DMS 273 (cell line): ENCODE measurements around the gene CENPP.

Source experiments
- DNase-seq: peaks from one replicate; lab custom pipeline; 2025; ENCODE audit not compliant: unreplicated experiment; lab: John Stamatoyannopoulos, UW

CENPP gene

DNA sequence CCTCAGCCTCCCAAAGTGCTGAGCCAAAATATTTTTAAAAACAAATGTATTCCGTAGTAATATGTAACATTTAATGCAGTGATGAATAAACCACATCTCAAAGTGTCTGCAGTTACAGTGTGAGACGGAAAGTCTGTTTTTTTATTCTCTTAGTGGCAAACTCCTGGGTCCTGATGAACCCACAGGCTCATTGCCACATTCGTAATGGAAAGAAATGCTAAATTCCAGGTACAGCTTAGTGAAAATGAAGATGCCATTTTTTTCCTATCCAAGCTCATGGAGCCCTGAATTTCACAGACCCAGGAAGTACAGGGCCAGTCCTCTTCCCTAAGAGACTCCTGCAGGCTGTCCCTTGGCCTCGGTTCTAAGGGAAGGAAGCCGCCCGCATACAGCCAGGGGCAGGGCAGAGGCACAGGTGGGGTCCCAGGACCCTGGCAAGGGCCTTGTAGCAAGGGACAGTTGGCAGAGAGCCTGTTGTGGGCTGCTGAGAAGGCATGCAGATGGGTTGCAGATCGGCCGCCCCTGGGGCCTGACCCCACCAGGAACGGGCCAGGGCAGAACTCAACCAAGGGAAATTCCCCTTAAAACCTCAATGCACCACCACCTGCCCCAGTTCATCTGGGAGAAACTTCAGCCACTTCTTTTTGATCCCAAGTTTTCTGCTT, 308.0 kb downstream of the CENPP start:
- DNase-seq: no peak

DNA sequence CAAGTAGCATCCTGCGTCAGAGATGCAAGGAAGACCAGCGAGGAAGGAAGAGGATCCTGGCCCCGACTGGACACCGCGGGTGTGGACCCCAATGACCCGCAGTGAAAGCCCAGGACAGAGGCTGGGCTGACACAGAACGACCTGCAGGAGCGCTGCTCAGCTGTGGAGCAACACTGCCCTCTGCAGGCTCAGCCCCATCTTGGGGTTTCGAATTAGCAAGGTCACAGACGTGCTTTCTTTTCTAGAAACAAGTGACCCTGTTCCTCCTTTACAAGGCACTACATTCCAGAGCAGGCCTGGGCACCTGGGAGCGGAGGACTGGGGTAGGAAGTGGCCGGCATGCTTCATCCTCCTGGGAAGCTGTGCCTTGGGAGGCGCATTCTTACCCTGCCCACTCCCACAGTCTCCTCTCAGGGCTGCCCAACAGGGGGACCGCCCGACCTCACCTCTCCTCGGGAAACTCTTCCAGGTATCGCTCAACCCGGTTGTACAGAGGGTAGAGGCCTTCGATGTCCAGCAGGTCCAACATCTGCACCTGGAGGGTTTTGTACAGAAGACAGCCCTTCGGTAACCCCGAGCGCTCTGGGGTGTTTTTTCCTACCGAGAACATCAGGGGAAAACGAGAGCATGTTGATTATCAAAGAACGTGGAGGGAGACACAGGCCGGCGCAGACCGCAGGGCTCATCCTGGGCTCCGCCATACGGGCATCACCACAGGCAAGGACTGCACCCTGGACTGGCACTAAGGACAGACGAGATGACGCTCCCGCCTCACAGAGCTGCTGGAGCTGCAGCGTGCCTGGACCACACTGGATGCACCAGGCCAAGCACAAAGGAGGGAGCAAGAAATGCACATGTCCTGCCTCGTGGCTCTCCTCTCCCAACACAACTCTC, 309.2 kb downstream of the CENPP start:
- DNase-seq: peak; percentile 76

DNA sequence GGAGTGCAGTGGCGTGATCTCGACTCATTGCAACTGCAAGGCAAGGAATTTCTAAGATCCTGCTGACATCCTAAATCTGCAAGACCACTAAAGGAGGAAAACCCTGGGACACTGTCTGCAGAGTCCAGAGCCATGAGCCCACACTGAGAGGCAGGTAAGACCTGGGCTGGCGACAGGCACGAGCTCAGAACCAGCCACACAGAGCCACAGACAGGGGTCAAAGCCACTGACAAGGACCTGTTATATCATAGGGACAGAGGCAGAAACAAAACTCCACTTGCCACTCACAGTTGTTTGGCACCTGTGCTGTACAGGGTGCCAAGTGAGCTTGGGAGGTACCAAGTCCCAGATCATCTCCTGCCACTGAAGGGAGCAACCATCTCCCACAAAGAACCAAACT, 310.0 kb downstream of the CENPP start:
- DNase-seq: no peak

DNA sequence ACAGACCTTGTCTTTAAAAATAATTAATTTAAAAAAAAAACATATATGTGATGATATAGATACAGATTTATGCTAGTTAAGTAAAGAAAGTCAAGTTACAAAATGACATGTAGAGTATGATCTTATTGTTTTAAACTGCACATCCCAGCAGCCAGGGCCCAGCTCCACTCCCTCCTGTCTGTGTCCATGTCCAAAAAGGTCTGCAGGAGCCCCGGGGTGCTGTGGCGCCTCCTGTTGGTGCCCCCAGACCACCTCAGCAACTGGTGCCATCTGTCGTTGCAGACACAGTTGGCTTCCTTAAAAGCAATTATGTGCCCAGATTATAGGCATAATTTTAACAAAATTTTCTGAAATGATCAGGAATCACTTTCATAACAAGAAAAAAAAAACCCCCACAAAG, 310.9 kb downstream of the CENPP start:
- DNase-seq: no peak

DNA sequence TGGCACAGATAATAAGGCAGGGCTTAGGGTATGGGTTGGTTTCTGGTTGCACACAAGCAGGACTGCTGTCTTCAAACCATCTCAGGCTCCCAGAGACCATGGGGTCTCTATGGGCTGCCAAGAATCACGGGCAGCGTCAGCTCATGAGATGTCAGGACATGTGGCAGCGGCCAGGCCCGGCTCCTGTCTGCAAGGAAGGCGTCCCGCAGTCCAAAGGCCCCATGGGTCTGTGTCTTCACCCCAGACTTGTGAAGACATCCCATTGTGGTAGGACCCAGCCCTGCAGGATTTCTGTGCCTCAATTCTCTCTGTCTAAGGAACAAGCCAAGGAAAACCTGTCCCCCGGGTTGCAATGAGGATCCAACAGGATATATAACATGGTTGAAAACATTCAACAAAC, 311.6 kb downstream of the CENPP start:
- no peak for DNase-seq

DNA sequence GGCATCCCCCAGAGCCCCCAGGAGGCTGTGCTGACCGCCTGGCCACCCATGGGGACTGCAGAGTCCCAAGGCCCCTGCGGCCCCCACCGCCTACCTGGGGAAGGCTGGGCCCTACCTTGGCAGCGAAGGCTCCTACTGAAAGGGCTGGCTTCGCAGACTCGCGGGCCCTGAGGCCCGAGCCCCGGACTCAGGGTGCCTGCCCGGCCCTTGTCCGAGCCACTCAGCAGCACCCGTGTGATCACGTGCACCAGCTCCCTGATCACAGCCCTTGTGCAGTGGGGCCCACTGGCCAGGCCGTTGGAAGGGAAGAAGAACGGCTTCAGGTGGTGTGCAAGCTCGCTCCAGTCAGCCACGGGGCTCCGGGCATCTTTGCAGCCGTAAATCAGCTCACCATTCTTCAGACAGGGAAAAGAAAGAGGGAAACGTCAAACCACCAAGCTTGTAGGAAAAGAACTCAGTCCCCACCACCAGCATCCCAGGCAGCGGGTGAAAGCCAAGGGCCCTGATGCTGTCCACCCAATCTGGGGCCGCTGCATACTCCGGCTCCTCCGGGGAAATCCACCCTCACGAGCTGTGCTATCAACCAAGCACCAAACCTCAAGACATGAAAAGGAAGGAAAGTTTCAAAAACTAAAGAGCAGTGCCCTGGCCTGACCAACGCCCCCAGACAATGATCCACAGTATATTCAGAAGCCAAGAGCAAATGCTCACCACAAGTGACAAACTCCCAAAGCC, 312.3 kb downstream of the CENPP start:
- no peak for DNase-seq

DNA sequence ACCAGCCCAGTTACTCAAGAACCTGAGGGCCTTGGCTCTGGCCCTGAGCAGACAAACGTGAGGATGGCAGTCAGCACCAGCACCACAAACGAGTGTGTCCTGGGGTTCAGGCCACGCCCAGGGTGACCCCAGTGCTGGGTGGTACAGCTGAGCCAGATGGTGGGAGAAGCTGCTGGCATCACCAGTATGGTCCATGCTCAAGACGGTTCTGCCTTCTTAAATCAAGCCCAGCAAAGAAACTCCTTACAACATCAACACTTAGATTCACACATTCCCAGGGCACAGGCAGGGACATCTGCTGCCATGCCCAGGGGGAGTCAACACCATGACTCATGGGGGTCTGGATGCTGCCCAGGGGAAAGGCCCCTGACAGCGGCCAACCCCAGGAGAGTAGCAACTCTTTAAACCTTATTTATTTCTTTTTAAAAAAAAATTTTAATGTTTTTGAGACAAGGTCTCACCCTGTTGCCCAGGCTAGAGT, 312.9 kb downstream of the CENPP start:
- DNase-seq: no peak

DNA sequence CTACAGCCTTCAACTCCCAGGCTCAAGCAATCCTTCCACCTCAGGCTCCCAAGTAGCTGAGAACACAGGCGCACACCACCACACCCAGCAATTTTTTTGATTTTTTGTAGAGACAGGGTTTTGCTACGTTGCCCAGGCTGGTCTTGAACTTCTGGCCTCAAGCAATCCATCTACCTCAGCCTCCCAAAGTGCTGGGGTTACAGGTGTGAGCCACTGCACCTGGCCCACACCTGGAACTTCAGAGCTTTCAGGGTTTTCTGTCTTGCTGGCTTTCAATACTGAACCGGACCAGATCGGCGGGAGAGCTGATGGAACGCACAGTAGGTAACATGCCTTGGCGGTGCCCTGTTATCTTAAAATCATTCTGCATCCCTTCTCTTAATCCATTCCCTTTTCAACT, 313.4 kb downstream of the CENPP start:
- no peak for DNase-seq

DNA sequence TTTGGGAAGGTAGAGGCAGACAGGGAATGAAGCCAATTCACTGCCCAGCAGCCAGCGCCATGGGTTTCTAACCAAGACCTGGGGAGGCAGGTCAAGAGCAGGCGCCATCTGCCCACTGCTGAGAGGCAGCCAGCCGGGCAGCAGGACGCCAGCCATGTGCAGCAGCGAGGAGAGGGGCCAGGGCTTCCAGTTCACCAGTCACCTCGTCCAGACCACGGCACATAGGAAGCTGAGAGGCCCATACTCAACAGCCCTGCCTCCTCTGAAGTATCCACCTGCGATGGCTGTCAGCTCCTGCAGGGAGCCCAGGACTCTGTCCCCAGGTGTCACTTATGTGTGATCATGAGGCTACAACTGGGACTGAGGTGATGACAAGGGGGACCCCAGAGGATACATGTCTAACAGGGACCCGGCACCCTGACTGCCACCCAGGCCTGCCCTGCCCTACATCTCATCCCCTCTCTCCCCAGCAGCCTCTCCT, 314.1 kb downstream of the CENPP start:
- DNase-seq: peak; percentile 16

DNA sequence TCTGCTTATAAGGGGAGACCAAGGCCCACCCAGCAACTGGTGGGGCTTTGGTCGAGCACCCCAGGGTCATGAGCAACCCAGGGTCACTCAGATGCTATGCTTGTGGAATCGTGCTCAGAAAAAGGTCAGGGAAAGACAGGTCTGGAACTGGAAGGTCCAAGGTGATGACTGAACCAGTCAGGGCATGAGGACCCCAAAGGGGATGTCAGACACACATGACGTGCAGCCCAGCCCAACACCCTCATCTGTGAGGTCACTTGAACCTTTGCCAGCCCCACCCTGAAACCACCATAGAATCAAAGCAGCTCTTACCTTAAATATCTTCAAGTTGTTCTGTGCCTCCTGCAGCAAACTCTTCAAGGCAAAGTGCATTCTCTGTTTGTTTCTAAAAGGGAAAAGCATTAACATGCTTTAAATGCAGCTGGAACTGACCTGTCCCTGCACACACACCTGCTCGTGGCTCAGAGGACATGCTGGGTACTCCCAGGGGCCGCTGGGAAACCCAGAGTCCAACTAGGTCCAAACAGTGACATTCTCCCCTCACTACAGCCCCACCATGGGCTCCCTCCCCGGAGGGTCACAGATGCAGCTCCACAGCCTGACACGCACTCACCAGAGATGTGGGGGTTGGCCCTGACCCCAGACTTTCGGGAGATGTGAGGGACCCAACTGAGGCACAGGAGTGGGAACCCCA, 314.8 kb downstream of the CENPP start:
- DNase-seq: no peak

DNA sequence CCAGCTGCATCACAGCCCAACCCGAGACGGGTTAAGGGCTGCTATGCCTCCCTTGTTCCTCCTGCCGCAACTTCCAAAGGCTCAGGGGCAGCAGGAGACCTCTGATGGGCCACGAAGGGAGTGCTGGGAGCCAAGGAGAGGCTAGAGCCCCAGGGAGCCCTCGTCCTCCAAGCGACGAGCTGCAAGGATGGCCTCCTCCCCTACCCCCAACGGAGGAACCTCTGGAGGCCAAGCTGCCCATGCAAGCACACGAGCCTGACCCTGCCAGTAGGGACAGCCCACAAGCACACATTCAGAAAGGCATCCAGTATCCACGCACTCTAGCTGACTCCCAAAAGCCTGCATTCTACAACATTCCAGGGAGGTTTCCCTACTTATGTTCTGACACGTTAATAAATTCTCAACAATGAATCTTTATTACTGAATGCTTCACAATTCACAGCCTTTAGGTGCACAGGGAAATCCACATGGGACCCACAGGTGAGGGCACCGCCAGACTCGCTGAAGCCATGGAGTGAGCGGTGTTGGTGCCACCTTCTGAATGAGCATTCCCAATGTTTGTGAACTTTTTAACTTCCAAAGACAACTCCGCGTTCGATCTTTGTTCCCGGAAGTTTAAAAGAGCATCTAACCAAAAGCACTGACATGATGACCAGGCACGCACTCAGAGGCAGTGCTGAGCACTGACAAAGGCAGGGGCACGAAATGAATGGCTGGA, 315.5 kb downstream of the CENPP start:
- DNase-seq: no peak

DNA sequence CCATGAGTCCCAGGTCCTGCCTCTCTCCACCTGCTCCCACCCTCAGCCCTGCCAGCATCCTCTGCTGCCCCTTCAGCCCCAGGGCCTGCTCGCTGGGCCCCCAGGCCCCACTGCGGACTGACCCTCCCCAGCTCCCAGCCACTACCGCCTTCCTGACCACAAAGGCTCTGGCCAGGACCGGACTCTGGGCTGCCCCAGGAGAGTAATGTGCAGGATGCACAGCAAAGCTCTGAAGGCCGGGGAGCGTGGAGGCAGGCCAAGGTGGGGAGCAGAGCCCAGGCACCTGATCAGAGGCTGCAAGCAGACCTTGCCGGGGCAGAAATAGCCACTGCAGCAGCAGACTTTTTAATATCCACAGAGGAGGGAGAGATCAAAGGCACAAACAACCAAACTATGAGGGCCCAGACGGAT, 316.3 kb downstream of the CENPP start:
- DNase-seq: no peak

DNA sequence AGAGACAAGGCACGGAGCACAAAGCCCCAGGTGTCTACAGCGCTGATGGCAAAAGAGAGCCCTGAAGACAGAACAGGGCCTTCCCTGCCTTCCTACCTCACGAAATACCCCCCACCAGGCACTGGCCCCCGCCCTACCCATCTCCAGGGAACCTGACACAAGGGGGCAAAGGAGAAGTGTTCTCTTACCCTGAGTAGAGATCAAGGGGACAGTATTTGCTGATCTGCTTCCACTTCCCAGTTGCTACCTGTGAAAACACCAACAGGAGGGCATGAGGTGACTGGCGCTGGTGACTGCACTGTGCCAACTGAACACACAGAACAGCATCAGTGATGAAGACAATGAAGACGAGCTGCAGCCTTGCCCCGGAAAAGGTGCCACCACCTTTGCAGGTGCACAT, 316.8 kb downstream of the CENPP start:
- no peak for DNase-seq

DNA sequence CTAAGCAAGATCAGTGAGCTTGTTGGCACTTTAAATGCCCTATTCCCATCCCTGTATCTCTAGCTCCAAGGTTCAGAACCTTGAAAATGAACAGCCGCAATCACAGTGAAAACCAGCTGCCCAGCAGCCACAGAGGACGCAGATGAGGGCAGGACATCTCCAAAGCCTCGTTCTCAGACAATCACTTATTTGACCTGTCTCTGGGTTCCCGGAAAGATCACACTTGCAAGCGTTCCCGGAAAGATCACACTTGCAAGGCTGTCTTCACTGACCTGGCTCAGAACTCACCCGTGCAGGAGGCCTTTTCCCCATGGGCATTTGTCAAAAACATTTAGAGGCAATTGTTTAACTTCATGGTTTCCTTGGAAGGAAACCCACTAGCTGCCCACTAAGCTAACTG, 318.5 kb downstream of the CENPP start:
- no peak for DNase-seq

DNA sequence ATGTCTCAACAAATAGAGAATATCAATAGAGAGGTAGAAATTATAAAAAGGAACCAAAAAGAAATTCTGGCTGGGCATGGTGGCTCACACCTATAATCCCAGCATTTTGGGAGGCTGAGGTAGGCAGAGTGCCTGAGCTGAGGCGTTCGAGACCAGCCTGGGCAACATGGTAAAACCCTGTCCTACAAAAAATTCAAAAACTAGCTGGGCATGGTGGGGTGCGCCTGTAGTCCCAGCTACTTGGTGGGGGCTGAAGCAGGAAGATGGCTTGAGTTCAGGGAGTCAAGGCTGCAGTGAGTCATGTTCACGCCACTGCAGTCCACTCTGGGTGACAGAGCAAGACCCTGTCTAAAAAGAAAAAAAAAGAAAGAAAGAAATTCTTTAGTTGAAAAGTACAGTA, 319.3 kb downstream of the CENPP start:
- DNase-seq: no peak

DNA sequence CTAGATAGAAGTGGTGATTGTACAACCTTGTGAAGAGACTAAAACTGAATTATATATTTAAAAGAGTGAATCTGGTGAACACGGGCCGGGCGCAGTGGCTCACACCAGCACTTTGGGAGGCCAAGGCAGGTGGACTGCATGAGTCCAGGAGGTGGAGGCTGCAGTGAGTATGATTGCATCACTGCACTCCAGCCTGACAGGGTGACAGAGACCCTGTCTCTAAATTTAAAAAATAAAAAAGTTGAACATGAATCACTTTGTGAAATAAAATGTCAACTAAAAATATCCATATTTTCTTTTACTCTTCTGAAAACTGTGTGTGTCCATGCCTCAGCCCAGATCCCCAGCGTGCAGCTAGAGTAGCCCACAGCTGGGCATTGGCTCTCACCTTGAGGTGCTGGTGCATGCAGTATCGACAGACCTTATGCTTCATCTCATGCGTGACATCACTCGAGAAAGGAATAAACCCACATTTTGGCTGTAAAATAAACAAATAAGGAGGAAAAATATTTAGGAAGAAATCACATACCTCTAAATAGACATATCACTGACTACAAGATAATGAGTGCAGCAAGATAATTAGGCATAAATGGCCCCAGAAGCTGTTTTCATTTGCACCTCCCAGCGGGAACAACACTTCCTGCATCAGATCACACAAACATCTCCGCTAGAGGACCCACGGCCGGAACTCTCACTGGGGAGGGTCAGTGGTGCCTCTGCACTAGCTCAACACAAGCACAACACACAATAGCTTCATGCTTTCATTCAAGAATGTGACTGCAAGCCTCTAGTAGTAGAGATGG, 322.1 kb downstream of the CENPP start:
- no peak for DNase-seq

DNA sequence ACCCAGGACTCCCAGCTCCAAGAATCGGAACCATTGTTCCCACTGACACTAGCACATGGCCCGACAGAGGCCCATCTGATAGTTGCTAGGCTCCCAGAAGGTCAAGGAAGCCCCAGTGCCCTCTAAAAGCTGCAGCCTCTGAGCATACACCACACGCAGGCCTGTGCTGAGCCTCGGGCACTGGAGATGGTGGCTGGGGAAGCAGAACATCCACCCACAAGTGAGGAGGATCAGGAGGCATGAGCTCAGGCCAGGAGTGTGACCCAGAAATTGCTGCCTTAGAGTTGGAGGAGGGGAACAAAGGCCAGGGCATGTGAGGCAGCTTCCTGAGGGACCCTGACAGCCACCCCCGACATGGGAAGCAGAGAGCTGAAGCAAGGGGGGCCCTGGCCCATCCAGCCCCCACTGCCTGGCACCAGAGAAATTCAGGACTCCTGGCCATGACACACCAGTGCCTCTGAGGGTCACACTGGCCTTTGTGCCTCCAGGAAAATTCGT, 322.8 kb downstream of the CENPP start:
- no peak for DNase-seq

DNA sequence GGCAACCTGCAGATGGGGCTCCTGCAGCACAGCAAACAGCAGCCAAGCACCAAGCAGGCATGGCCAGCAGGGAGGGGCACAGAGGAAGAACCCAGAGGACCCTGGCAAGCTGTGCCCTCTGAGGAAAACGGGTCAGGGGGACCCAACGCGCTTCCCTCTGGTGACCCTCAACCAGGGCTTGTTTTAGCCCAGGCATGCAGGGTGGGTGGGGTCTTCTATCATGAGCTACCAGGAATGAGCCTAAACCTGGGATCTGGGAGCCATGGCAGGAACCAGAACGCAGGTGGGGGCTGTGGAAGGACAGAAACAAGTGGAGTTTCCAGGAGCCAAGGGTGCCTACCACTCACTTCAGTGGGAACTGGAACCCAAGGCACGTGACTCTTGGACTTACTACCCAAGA, 323.3 kb downstream of the CENPP start:
- no peak for DNase-seq

DNA sequence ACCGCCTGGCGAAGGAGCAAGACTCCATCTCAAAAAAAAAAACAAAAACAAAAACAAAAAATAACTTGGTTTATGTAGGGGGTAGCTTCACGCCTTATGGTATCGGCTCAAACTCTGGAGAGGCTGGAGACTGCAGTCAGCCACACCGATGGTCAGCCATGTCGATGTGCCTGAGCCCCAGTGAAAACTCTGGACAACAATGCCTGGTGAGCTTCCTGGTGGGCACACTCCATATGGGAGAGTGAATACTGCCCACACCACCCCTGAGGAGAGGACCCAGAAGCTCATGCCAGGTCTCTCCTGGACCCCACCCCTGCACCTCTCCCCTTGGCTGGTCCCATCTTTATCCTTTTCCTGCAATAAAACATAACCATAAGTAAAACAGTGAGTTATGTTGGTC, 324.5 kb downstream of the CENPP start:
- no peak for DNase-seq
